GM12878 (cell line): ENCODE data around the gene SERPINB6. TPM values are rescaled to one million over a fixed set of nuclear protein-coding genes. Genes with fewer than 3 reads are reported as not detected.

Experiments used
- ATAC-seq: fragments of 200-7000 bp; cut with Tn5 transposase; 3 replicates; pipeline ENCODE4 v1.9.1; 2020; ENCODE audit warnings: mild to moderate bottlenecking, moderate library complexity
- BruUV-seq: library from RNA; stranded (reverse); fragments of 400-500 nt; replicated peaks from 2 replicates; lab custom pipeline; 2021; lab: Mats Ljungman, UMichigan
- CTCF ChIA-PET: fragments of 300-600 bp; sonication (Branson Sonifier 250); formaldehyde crosslinking; extraction: SDS; loops from one replicate; lab custom pipeline; 2021; ENCODE audit warnings: inconsistent platforms; lab: Yijun Ruan, JAX
- POLR2A ChIA-PET: fragments of 350-600 bp; formaldehyde crosslinking; extraction: SDS; loops from one replicate; lab custom pipeline; 2021; ENCODE audit warnings: inconsistent platforms; lab: Charles Lee
- RAD21 ChIA-PET: fragments of 300-600 bp; sonication (Branson Sonifier 250); formaldehyde crosslinking; loops from one replicate; lab custom pipeline; 2023; ENCODE audit warnings: antibody characterized with exemption; ENCODE audit not compliant: unreplicated experiment; lab: Charles Lee
- SMC1A ChIA-PET: fragments of 300-600 bp; sonication (Branson Sonifier 250); formaldehyde crosslinking; loops from one replicate; lab custom pipeline; 2023; ENCODE audit not compliant: unreplicated experiment, uncharacterized antibody; lab: Charles Lee
- DNase-seq: peaks from one replicate; pipeline ENCODE4 v3.0.0-alpha.2; 2011; ENCODE audit warnings: low read depth, low spot score
- FAIRE-seq: peaks from 3 replicates; lab custom pipeline; 2011; peaks lifted over from hg19 to GRCh38; lab: Jason Lieb, UNC
- H2AFZ ChIP-seq: 2 replicates; pipeline ENCODE4 v1.6.0; 2011; ENCODE audit warnings: low read depth, low read length, control low read depth; ENCODE audit not compliant: control insufficient read depth
- H3K27ac ChIP-seq: 2 replicates; pipeline ENCODE4 v1.5.1; 2011; ENCODE audit warnings: control low read depth; ENCODE audit not compliant: control insufficient read depth, insufficient read depth
- H3K27me3 ChIP-seq, 2 experiments: replicated peaks in 1 of 2; 2 replicates each; pipeline versions ENCODE4 v1.6.0 to v1.6.1; 2011; ENCODE audit warnings: low read length in 1 of 2; ENCODE audit not compliant: control insufficient read depth in 2 of 2, insufficient read depth in 2 of 2
- H3K36me3 ChIP-seq, 2 experiments: 2 replicates each; pipeline ENCODE4 v1.5.1; 2011; ENCODE audit warnings: low read length in 1 of 2; ENCODE audit not compliant: control insufficient read depth in 2 of 2, insufficient read depth in 2 of 2
- H3K4me1 ChIP-seq: 2 replicates; pipeline ENCODE4 v1.6.1; 2011; ENCODE audit warnings: mild to moderate bottlenecking, low read length, moderate library complexity, mixed read lengths; ENCODE audit not compliant: control insufficient read depth, insufficient read depth
- H3K4me2 ChIP-seq: 2 replicates; pipeline ENCODE4 v1.6.0; 2011; ENCODE audit warnings: control low read depth; ENCODE audit not compliant: control insufficient read depth, insufficient read depth
- H3K4me3 ChIP-seq: fragments of 200-600 bp; sonication (generic); 2 replicates; pipeline ENCODE4 v1.5.1; 2016
- H3K79me2 ChIP-seq: 2 replicates; pipeline ENCODE4 v1.6.0; 2011; ENCODE audit warnings: low read length; ENCODE audit not compliant: control insufficient read depth, insufficient read depth
- H3K9ac ChIP-seq: 2 replicates; pipeline ENCODE4 v1.8.0; 2011; ENCODE audit warnings: low read length, control low read depth, mixed read lengths; ENCODE audit not compliant: control insufficient read depth, insufficient read depth
- H3K9me3 ChIP-seq: replicated peaks from 3 replicates; pipeline ENCODE4 v1.5.1; 2011; ENCODE audit warnings: mild to moderate bottlenecking, low read length; ENCODE audit not compliant: control insufficient read depth, insufficient read depth
- H4K20me1 ChIP-seq: 2 replicates; pipeline ENCODE4 v1.6.0; 2011; ENCODE audit not compliant: control insufficient read depth, insufficient read depth
- BCL11A ChIP-seq: IDR thresholded peaks from 2 replicates; pipeline ENCODE4 v1.6.1; 2011; ENCODE audit warnings: low read depth, low read length
- BHLHE40 ChIP-seq, 2 experiments: fragments of 450-650 bp in 1 of 2; IDR thresholded peaks; 2 replicates each; pipeline ENCODE4 v1.6.1; 2011 to 2017; ENCODE audit warnings: low read depth in 2 of 2, borderline replicate concordance in 1 of 2, improper control_type of control experiment in 1 of 2, low read length in 1 of 2, mild to moderate bottlenecking in 1 of 2
- BMI1 ChIP-seq: fragments of 450-650 bp; IDR thresholded peaks from 2 replicates; pipeline ENCODE4 v1.6.1; 2016; ENCODE audit warnings: mild to moderate bottlenecking, moderate library complexity, borderline replicate concordance
- EP300 ChIP-seq, 2 experiments: fragments of 150-350 bp in 1 of 2; IDR thresholded peaks; 2 replicates each; pipeline ENCODE4 v1.6.1; 2011 to 2012; ENCODE audit warnings: low read depth in 2 of 2, low read length in 2 of 2, borderline replicate concordance in 1 of 2, improper control_type of control experiment in 1 of 2, inconsistent platforms in 1 of 2; ENCODE audit not compliant: control insufficient read depth in 1 of 2
- ETV6 ChIP-seq, 2 experiments: fragments of 450-650 bp in 1 of 2; IDR thresholded peaks in 1 of 2; conservative IDR thresholded peaks in 1 of 2; 2 replicates each; pipeline ENCODE4 v1.6.1; 2014; ENCODE audit warnings: antibody characterized with exemption in 1 of 2, borderline replicate concordance in 1 of 2, low read depth in 1 of 2, mild to moderate bottlenecking in 1 of 2, moderate library complexity in 1 of 2
- HCFC1 ChIP-seq: fragments of 150-350 bp; IDR thresholded peaks from 2 replicates; pipeline ENCODE4 v1.6.1; 2014; ENCODE audit warnings: low read length
- HDAC2 ChIP-seq: fragments of 200-600 bp; sonication (generic); IDR thresholded peaks from 2 replicates; pipeline ENCODE4 v1.6.1; 2017
- LARP7 ChIP-seq: fragments of 450-650 bp; IDR thresholded peaks from 2 replicates; pipeline ENCODE4 v1.6.1; 2017; ENCODE audit warnings: mild to moderate bottlenecking
- SIX5 ChIP-seq: IDR thresholded peaks from 2 replicates; pipeline ENCODE4 v1.6.1; 2011; ENCODE audit warnings: mild to moderate bottlenecking, low read depth, low read length, moderate library complexity; ENCODE audit not compliant: severe bottlenecking
- SMAD5 ChIP-seq: IDR thresholded peaks from 2 replicates; pipeline ENCODE4 v1.6.1; 2016; ENCODE audit warnings: antibody characterized with exemption, low read depth
- SREBF1 ChIP-seq: IDR thresholded peaks from 2 replicates; pipeline ENCODE4 v1.6.1; 2012; ENCODE audit warnings: mild to moderate bottlenecking, low read length
- STAT1 ChIP-seq: fragments of 450-650 bp; conservative IDR thresholded peaks from 2 replicates; pipeline ENCODE4 v1.6.1; 2014; ENCODE audit warnings: antibody characterized with exemption, mild to moderate bottlenecking
- WGBS: methylation state at CpG from one replicate; pipeline ENCODE4 v1.1.6; 2016; ENCODE audit warnings: low lambda C conversion rate; ENCODE audit not compliant: insufficient replicate concordance, insufficient coverage; ENCODE audit errors: missing lambda C conversion rate; 5-methylcytosine and 5-hydroxymethylcytosine counted together
- in situ Hi-C: fragments of 300-500 bp; cut with MboI; formaldehyde crosslinking; loops from 9 replicates; pipeline ENCODE4 v1.14.3; 2018; ENCODE audit warnings: mixed read lengths
- intact Hi-C: fragments of 100-400 bp; cut with micrococcal nuclease; formaldehyde crosslinking; loops from one replicate; pipeline ENCODE4 v1.14.2; 2022; ENCODE audit not compliant: unreplicated experiment
- polyA plus RNA-seq, 11 experiments: library from polyadenylated mRNA; depleted of rRNA in 4 of 11; unstranded in 6 of 11; stranded (reverse) in 5 of 11; fragments of >200 nt; fragmentation: Nextera tagmentation in 4 of 11; fragmentation: Illumina TruSeq in 1 of 11; extraction: Ambion mirVana in 4 of 11; extraction: Trizol in 1 of 11; gene quantifications; 1 replicate in 1 of 11; 2 replicates in 10 of 11; pipeline versions ENCODE4 v1.2.1 to v1.2.3, GENCODE V29; 2011 to 2016; ENCODE audit warnings: inconsistent platforms in 2 of 11, missing spikeins in 2 of 11, low read depth in 1 of 11
- total RNA-seq, 4 experiments: library from RNA; depleted of rRNA in 3 of 4; stranded (reverse); fragments of >200 nt in 3 of 4; fragmentation: Illumina TruSeq in 1 of 4; extraction: Trizol in 1 of 4; gene quantifications; 2 replicates each; pipeline versions ENCODE4 v1.2.1 to v1.2.3, GENCODE V29; 2013 to 2021
- TF ChIP-seq, protein P1 (sequence below): fragments of 450-650 bp; formaldehyde crosslinking; IDR thresholded peaks from 2 replicates; pipeline ENCODE4 v1.4.0; 2020; ENCODE audit warnings: mild to moderate bottlenecking, moderate library complexity
- TF ChIP-seq, protein P2 (sequence below): IDR thresholded peaks from 2 replicates; pipeline ENCODE4 v1.6.1; 2011; ENCODE audit warnings: borderline replicate concordance, low read depth, mild to moderate bottlenecking, moderate library complexity, mixed read lengths, low read length; ENCODE audit not compliant: insufficient read depth; ENCODE audit errors: extremely low read length
- TF ChIP-seq, protein P3 (sequence below): IDR thresholded peaks from 2 replicates; pipeline ENCODE4 v1.6.1; 2011; ENCODE audit warnings: low read depth, mild to moderate bottlenecking, low read length, moderate library complexity, borderline replicate concordance; ENCODE audit errors: extremely low read depth

Gene SERPINB6
- total and polyA plus RNA-seq, 10 of the 15 experiments (the other 5 are each of a cell fraction or from before 2014, with no cell fraction given) = 0.37 to 2.2 (median 0.68) TPM; not detected in 1

DNA sequence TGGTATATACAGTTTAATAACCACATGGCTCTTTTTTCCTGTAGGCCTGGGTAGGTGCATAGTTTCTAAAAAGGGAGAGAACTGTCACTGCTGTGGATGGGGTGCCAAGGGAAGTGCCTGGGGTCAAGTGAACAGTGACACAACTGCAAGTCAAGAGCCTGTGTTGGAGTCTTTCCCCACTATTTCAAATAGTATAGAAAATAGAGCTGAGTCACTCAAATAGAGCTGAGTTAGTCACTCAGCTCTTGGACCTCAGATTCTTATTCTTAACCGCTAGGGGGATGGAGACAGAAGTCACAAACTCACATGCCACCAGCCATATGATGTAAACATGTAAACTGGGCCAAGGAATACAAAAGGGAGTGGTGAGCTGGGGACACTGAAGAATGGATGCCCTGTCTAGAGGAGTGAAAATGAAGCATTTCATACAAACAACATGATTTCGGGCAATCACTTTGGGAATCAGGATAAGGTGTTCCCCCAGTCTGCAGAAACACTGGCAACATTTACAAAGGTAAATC, 30.5 kb upstream of the SERPINB6 start:
- intact Hi-C loops = no loop called here
- no peak for DNase-seq
- peak; percentile 77 for FAIRE-seq
- RAD21 ChIA-PET = interaction anchor here (1.0 to 2.0 kb wide), 8 partner anchors 12 to 156 kb away, joined by 3 to 12 read pairs (median 6); no protein-coding TSS in a partner anchor
- Histone ChIP-seq H3K4me3 (no peak overlapping the region), H3K27me3 (no peaks in the 10 kb centered on the region; a peak in 1 of 4 replicates), H3K36me3 (no peaks in the 10 kb centered on the region), H3K4me2 (no peak overlapping the region), H3K27ac (no peak overlapping the region), H3K4me1 (peaks cover 12% of the 10 kb centered on the region), H2AFZ (no peak overlapping the region), H3K79me2 (no peaks in the 10 kb centered on the region), H3K9ac (no peak overlapping the region), H3K9me3 (no peaks in the 10 kb centered on the region; the same call in 2 of the 3 replicates), H4K20me1 (no peaks in the 10 kb centered on the region)
- CTCF ChIA-PET = interaction anchor here (0.6 to 4.2 kb wide), 26 partner anchors 12 to 635 kb away, joined by 3 to 54 read pairs (median 4); partner anchors contain the start of gene RIPK1
- SMC1A ChIA-PET = interaction anchor here (0.7 to 2.6 kb wide), 14 partner anchors 12 to 730 kb away, joined by 3 to 18 read pairs (median 4); no protein-coding TSS in a partner anchor
- 55% methylated on average over 2 of the region's 2 CpGs for WGBS
- BruUV-seq = no TSS peak
- POLR2A ChIA-PET = interaction anchor here (0.6 kb wide), 2 partner anchors 119 to 1005 kb away, joined by 4 to 5 read pairs; no protein-coding TSS in a partner anchor
- in situ Hi-C loops = loop anchor here (5.0 kb wide), 1 partner anchor 45 kb away; no protein-coding TSS in a partner anchor
- ATAC-seq = peak; percentile 52
- TF ChIP-seq SMAD5 = no peak
- no peak for TF ChIP-seq LARP7
- TF ChIP-seq, protein P1, sequence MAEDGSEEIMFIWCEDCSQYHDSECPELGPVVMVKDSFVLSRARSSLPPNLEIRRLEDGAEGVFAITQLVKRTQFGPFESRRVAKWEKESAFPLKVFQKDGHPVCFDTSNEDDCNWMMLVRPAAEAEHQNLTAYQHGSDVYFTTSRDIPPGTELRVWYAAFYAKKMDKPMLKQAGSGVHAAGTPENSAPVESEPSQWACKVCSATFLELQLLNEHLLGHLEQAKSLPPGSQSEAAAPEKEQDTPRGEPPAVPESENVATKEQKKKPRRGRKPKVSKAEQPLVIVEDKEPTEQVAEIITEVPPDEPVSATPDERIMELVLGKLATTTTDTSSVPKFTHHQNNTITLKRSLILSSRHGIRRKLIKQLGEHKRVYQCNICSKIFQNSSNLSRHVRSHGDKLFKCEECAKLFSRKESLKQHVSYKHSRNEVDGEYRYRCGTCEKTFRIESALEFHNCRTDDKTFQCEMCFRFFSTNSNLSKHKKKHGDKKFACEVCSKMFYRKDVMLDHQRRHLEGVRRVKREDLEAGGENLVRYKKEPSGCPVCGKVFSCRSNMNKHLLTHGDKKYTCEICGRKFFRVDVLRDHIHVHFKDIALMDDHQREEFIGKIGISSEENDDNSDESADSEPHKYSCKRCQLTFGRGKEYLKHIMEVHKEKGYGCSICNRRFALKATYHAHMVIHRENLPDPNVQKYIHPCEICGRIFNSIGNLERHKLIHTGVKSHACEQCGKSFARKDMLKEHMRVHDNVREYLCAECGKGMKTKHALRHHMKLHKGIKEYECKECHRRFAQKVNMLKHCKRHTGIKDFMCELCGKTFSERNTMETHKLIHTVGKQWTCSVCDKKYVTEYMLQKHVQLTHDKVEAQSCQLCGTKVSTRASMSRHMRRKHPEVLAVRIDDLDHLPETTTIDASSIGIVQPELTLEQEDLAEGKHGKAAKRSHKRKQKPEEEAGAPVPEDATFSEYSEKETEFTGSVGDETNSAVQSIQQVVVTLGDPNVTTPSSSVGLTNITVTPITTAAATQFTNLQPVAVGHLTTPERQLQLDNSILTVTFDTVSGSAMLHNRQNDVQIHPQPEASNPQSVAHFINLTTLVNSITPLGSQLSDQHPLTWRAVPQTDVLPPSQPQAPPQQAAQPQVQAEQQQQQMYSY (CRISPR knock-in tag) = no peak
- TF ChIP-seq BCL11A = no peak
- no peak for TF ChIP-seq BMI1
- TF ChIP-seq HCFC1 = no peak
- TF ChIP-seq, protein P2, sequence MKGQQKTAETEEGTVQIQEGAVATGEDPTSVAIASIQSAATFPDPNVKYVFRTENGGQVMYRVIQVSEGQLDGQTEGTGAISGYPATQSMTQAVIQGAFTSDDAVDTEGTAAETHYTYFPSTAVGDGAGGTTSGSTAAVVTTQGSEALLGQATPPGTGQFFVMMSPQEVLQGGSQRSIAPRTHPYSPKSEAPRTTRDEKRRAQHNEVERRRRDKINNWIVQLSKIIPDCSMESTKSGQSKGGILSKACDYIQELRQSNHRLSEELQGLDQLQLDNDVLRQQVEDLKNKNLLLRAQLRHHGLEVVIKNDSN = no peak
- TF ChIP-seq EP300 (IDR thresholded peaks at IDR 0.05; ENCODE audit: borderline replicate concordance in 1 of 2, control insufficient read depth in 1 of 2, low read depth in 2 of 2, low read length in 2 of 2) = no peak
- no peak for TF ChIP-seq STAT1
- TF ChIP-seq, protein P3, sequence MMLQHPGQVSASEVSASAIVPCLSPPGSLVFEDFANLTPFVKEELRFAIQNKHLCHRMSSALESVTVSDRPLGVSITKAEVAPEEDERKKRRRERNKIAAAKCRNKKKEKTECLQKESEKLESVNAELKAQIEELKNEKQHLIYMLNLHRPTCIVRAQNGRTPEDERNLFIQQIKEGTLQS = no peak
- no peak for TF ChIP-seq SIX5
- no peak for TF ChIP-seq HDAC2
- TF ChIP-seq ETV6 (conservative IDR thresholded peaks at IDR 0.05 in 1 of 2, IDR thresholded peaks at IDR 0.05 in 1 of 2; ENCODE audit: borderline replicate concordance in 1 of 2, low read depth in 1 of 2) = no peak
- no peak for TF ChIP-seq SREBF1
- TF ChIP-seq BHLHE40 (IDR thresholded peaks at IDR 0.05; ENCODE audit: borderline replicate concordance in 1 of 2, low read depth in 2 of 2, low read length in 1 of 2) = peak; percentile 41 to 59; a peak in 1 of 4 replicates
